Measurements from ENCODE around the gene BRSK2.
"Not testable (repeated sequence)": the region's sequence is repeated elsewhere in the genome, so short reads cannot be mapped to it uniquely, and the experiment has no call there.

Gene BRSK2

DNA sequence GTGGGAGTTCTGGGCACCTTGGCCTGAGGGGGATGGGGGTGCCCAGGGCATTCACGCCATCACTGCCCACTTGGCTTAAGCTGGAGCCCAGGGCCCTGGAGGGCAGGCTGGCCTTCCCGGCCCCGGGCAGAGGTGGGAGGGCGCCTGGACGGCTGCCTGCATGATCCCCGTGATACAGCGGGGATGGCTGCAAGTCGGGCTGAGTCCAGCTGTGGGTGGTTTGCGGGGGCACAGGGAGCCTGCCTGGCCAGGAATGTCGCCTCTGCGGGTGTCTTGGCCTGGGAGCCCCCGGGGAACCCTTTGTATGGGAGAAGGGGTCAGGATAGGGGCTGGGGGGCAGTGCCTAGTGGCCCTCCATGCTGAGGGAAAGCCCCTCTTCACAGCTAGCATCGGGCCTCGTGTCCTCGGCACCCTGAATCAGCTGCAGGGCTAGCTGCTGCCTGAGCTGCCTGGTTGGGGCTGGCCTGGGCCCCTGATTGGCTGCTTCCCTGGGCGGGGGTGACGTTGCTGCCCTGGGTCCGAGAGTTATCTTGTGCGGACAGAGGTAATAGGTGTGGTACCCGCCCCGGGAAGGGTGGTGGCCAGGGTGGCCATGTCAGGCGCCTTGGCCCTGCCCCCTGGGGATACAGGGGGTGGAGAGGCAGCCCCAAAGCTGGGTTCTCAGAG lies 8.3 kb downstream of the BRSK2 start:
- DNase-seq: no peak

DNA sequence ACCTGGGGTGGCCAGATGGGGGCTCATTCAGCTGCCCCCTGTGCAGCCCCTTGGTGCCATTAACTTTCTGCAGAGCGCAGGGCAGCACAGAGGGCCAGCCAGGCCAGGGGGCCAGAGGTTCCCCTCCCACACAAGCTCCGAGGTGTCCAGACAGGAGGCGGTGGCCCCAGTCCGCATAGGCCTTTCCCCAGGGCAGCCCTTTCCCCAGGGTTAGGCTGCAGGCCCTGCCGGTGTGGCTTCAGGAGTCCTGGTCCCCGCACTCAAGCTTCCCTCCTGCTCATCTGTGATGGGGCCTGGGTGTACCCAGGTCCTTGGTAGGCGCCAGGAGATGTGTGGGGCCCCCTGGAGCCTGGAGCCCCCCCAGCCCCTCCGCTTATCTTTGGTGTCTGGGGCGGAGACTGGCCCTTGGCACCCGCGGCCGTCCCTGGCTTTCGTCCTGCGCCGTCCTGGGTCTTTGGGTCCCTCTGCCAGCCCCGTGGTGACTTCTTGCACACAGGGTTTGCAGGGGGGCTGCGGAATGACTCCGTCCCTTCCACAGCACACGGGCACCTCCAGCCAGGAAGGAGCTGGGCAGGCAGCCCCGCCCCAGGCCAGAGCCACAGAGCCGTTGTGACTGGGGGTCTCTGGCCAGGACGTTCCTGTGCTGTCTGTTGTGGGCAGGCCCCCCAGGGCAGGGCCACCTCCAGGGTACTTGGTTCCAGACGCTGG lies 8.9 kb downstream of the BRSK2 start:
- no peak for DNase-seq

DNA sequence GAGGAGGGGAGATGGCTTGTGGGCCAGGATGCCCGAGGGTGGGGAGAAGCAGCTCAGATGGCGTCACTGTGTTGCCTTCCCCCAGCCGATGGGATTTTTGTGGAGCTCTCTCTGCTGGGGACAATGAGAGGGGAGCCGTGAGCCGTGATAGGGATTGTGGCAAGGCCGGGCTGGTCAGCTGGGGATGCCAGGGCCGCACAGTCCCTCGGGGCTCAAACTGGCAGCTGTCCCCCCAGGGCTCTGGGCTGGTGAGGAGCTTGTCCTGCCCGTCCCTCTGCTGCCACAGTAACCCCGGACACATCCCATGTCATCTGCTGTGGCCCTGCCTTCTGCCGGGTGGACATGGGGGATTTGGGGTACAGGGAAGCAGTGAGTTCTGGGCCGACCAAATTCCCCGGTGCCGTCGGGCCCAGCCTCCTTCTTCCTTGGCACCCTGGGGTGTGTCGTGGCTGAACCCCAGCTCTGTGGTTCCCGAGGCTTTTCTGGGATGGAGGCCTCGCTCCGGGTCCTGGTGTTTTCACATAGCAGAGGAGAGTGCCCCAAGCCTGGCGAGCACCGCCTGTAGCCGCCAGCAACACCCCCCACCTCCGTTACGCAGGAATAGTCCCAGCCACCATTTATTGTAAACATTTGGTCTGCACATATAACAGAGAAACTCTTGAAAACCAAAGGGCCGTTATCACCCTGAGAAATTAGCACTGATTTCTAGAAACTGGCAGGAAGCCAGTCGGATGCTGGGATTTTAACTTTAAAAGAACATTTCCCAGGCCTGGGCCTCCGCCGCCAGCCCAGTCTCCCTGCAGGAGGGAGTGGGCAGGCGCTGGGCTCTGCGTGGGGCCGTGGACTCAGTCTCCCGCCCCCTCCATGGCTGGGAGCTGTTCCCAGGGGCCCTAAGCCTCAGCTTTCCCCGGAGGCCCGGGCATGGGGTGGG lies 9.9 kb downstream of the BRSK2 start:
- DNase-seq: no peak

DNA sequence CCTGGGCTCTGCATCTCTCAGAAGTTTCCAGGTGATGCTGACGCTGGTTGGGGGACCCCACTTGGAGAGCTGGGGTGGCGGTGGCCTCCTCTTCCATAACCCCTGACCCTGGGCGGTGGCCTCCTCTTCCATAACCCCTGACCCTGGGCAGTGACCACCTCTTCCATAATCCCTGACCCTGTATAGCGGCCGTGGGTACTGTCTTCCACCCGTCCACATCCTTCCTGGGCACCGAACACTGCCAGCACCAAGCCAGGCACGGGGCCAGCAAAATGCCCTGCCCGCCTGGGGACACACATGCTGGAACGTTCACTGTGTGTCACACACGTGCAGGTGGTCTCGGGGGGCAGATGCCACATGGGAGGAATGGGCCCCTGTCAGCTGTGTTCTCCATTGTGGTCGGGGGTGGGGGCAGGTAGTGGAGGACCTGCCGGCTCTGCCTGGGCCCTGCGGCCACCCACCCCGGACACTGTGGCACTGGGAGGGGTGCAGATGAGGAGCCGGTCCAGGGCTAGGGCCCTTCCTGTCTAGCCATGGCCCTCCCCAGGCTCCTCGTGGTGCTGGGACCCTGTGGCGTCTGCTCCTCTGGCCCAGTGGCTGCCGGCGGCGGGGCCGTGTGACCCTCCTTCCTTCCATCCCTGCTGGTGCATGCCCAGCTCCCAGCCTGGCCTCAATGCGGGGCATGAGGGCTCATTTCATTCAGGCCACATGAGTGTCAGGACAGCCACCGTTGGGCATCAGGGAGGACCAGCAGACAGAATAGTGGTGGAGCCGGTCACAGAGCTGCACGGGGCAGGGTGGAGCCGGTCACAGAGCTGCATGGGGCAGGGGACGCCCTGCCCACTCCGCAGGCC lies 10.8 kb downstream of the BRSK2 start:
- DNase-seq: no peak

DNA sequence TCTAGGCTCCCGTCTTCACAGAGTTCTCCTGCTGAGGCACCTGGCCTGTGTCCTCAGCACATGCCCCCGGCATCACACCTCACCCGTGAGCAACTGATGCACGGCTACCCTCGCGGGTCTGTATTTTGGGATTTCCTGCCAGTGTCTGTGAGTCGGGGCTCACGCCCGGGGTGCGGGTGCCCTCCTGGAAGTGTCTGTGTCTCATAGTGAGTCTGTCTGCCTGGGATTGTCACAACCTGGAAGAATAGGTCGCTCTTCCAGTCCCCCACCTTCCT lies 11.4 kb downstream of the BRSK2 start:
- DNase-seq: no peak

DNA sequence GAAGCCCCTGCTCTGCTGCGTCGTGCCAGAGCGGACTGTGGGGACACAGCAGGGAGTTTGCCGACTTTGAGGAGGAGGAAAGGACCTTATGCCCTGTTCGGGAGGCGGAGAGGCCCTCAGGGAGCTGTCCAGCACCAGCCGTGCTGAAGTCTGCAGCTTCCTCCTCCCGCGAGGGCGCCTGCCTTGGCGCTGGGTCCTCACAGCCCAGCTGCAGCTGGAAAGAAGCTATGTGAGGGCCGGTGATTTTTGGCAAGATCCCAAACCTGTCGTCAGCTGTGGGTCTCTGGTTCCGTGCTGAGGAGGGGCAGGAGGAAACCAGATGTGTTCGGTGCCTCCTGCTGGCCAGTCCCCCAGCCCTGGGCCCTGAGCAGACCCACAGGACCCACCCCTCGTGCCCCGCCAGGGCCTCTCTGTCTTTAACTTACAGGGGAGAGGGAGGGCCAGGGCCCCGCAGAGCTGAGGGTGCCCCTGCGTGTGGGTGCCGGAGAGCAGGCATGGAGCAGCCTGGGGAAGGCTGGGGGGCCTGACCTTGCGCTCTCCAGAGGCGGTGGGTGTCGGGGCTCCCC lies 12.0 kb downstream of the BRSK2 start:
- DNase-seq: no peak

DNA sequence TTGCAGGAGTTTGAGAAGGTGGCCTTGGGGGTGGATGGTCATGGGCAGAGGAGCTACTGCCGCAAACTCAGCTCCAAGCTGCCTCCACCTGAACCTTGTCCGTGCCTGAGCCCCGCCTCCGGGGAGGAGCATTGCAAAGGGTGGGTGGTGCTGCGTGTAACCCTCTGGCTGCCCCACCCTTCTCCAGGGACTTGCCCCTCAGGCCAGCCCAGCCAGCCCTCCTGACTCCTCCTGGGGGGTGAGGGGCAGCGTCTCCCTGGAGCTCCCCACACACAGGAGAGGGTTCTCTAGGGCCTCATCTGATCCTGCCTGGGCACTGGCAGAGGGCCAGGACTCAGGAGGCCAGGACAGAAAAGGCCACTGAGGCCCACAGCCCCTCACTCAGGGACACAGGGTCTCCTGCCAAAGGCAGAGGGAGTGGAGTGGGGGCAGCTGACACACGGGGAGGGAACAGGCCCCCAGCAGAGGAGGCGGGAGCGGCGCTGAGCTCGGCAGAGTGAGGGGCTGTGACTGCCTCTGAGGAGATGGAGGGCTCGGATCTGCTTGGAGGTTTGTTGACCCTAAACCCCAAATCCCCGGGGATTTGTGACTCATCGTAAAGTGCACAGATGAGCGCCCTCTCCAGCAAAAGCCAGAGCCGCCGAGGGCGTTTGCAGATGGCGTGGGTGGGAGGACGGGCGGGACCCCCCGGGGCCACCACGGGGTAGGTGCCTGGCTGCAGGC lies 12.8 kb downstream of the BRSK2 start:
- no peak for DNase-seq

DNA sequence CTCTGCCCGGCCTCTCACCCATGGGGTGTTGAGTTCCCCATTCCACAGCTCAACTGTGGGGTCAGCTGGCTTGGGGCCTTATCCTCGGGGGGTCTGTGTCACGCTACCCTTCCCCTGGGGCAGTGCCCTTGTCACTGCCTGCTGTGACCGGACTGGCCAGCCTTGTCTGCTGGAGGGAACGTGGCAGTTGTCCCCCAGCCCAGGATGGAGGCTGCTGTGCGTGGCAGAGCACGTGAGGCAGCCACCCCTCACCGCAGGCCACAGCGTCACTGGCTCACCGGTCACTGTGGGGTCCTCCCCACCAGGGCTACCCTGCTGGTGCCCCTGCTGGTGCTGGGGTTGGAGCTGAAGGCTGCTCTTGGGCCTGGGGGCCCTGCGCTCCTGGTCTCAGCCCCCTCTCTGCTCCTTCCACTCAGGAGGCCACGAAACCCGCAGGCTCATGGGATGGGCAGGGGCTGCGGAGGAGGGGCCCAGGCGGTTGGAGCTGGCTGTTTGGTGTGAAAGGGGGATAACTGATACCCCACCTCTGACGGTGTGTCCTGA lies 13.4 kb downstream of the BRSK2 start:
- no peak for DNase-seq

DNA sequence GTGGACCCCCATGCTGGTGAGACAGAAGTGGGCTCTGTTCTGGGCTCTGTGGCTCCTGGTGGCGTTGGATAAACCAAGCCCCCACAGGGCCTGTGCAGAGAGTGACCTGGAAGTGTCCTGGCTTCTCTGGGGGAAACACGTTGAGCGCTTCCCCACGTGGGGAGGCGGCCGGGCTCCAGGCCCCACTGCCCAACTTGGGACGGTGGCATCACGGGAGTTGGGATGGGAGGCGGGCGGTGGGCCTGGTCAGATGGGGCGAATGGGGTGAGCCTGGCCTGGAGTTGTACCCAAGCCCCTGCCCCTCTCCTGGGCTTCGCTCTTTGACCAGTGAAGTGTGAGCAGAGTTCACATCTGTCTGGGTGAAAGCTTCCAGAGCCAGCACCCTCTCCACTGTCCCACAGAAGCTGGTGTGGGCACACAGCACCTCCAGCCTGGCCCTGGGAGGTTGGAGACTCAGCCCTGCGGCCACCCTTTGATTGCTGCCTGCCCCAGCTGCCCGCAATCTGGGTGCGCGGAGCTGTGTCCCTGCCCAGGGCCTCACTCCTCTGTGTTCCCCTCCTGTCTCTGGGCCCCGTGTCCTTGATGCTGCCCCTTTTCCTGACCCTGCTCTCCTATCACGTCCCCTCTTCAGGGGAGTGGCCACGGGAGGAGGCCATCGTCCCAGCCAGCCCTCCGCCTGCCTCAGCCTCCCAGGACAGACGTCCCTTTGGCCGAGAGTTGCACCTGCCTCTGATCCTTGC lies 14.2 kb downstream of the BRSK2 start:
- no peak for DNase-seq

DNA sequence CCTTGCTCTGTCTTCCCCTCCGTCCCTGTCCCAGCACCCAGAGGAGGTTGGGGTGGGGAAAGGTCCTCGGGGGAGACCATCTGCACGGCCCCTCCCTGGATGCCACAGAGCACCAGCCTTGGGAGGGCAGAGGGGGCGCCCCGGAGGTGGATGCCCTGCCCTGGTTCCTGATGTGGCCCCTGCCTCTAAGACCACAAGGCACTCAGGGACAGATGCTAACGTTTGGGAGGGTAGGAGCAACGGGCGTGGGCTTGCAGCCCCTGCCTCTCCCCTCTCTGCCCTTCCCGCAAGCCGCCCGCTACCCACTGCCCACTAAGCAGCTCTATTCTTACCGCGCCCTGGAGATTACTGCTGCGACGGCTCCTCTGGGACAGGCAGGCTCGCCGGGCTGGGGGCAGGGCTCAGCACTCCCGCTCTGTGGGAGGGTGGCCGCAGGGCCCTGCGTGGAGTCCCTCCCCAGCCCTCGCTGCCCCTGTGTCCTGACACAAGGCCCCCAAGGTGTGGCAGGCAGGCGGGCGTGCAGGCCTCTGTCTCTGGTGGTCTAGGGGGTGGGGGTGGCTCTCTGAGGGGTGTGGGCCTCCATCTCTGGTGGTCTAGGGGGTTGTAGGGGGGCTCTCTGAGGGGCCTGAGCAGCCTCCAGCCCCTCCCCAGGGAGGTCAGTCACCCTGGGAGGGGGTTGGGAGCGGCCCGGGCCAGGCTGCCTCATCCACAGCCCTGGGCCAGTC lies 14.9 kb downstream of the BRSK2 start:
- no peak for DNase-seq

DNA sequence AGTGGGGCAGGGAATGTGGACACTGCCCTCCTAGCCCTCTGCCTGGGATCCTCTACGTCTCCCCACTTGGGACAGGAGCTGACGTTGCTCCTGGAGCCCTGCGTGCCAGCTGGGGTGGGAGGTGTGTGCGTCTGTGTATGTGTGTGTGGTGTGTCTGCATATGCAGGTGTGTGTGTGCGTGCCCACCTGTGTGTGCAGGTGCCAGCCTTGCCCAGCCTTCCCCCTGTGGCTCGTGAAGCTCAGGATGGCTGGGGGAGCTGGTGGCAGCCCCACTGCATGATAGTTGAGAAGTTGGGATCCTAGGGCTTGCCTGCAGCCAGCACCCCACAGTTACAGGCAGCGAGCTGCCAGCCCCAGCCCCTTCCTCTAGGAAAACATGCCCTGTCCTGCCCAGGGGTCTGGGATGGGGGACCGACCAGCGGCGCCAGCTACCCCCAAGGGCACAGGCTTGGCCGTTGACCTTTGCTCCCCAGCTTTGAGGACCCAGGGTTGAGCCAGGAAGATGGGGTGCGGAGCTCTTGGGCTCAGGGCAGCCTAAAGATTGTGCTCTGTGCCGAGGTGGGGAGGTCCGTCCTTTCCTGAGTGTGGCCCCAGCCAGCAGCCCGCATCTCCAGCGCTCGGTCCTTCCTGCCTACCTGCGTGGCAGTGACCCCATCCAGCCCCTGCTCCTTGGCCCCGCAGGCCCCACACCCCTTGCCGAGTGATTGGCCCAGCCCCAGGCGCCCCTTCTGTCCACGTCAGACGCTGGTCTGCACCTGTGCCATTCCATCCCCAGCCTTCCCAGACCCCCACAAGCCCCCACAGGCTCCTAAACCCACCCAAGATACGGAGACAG lies 15.7 kb downstream of the BRSK2 start:
- DNase-seq: no peak

DNA sequence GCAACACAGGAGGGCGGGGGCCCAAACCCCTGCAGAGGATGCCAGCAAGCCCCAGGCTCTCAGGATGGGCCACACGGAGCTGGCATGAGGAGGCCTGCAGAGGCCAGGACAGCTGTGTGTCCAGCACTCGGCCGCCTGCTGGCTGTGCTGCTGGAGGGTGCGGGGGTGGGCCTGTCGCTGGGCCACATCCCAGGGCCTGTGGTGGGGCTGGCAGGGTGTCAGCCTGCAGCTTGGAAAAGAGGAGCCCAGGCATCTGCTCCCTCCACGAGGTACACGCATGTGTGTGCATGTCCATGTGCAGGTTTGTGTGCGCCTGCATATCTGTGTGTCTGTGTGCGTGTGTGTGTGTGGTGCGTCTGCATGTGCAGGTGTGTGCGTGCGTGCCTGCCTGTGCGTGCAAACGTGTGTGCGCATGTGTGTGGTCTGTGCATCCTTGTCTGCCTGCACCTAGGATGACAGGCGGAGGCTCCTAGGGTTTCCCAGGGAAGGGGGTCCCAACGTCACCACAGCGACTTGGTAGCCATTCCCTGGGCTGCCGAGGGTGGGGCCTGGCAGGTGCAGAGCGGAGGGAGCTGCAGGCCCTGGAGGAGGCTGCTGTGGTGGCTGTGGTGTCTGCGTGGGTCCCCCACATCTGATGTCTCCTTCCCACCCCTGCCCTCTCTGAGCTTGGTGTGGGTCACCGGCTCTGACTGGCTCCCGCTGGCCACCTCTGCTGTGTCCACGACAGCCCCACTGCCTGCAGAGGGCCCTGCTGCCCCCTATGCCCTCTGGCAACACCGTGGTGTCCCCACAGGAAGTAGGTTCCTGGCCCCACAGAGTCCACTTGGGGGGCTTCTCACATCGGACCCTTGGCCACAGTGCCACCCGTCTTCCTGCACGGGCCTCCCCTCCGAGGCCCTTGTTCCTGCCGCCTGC lies 17.1 kb downstream of the BRSK2 start:
- no peak for DNase-seq

DNA sequence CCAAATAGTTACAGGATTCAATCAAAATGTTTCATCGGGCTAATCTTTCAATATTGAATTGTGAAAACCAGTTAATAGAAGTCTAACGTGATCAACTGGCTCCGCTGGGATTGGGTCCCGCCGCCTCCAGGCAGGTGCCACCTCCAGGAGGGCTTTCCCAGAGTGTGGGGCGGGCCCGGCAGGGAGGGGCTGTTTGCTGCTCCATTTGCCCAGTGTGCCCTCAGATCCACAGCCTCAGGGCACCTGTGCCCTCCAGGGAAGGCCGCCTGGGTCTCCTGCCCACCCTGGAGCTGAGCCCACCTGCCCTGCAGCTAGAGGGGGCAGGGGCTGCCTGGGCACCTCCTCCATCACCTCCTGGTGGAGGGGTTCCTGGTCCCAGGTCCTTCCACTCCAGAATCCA lies 17.9 kb downstream of the BRSK2 start:
- no peak for DNase-seq

DNA sequence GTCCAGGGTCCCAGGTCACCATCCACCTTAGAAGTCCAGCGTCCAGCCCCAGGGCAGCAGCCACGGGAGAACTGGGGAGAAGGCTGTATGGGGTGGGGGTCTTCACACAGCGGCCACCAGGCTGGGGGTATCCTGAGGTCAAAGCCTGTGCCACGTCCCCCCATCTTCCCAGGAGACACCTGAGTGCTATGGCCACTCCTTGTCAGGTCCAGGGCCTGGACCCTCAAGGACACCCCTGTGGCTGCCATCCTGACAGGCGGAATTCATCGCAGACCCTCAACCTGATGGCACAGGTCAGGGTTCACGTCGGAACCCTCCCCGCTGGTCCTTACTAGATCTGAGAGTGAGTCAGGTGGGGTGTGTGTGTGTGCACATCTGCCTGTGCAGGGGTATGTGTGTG lies 18.6 kb downstream of the BRSK2 start:
- DNase-seq: no peak

DNA sequence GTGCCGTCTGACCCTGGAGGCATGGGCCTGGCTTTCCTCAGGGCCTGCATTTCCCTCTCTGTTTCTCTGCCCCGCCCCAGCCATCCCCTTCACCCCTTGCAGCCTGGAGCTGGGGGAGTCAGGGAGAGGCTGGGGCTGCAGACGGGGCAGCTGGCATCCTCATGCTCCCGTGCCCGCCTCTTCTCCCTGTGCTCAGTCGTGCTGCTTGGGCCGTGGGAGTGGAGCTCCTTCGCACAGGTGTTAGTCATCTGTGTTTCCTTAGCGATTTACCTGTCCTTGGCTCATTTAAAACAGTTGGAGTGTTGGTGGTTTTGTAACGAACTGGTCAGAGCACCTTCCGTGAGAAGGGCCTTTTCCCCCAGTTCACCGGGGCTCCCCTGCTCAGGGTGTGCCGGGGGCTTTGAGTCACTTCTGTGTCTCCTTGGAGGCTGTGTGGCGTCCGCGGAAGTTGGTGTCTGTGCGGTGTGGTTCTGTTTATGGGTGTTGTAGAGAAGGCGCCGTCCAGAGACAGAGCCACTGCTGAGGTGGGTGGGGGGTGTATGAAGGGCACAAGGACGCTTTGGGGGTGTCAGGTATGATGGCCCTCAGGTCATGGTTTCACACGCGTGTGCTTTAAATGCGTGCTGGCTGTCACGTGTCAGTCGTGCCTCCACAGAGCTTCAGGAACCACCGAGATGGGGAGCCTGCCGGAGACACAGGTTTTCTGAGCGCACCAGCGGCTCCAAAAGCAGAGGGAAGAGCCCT lies 19.5 kb downstream of the BRSK2 start:
- no peak for DNase-seq

DNA sequence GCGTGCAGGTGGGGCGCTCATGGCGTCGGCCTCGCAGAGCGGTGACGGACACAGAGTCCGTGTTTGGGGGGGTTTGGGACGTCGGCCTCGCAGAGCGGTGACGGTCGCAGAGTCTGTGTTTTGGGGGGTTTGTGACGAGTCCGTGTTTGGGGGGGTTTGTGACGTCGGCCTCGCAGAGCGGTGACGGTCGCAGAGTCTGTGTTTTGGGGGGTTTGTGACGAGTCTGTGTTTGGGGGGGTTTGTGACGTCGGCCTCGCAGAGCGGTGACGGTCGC lies 20.1 kb downstream of the BRSK2 start:
- DNase-seq: not testable (repeated sequence)
